NT2/D1 (cell line): Measurements from ENCODE around the gene EPHA8.

ENCODE experiments used
- DNase-seq: peaks from one replicate; pipeline ENCODE4 v3.0.0-alpha.2; 2011; ENCODE audit warnings: low read depth, low spot score
- H3K27me3 ChIP-seq: 2 replicates; pipeline ENCODE4 v1.6.0; 2011; ENCODE audit warnings: mild to moderate bottlenecking; ENCODE audit not compliant: insufficient read length, insufficient read depth
- H3K36me3 ChIP-seq: 2 replicates; pipeline ENCODE4 v1.6.1; 2011; ENCODE audit warnings: mild to moderate bottlenecking, low read length, mixed read lengths; ENCODE audit not compliant: insufficient read depth, insufficient read length
- H3K4me1 ChIP-seq: 2 replicates; pipeline ENCODE4 v1.5.1; 2011; ENCODE audit not compliant: insufficient read depth, insufficient read length
- H3K4me3 ChIP-seq: 2 replicates; pipeline ENCODE4 v1.5.1; 2011; ENCODE audit warnings: low read depth; ENCODE audit not compliant: insufficient read length
- H3K9ac ChIP-seq: 2 replicates; pipeline ENCODE4 v1.6.0; 2011; ENCODE audit warnings: low read depth; ENCODE audit not compliant: insufficient read length
- H3K9me3 ChIP-seq: 2 replicates; pipeline ENCODE4 v1.5.1; 2011; ENCODE audit warnings: mild to moderate bottlenecking, low read length; ENCODE audit not compliant: insufficient read depth
- SUZ12 ChIP-seq: IDR thresholded peaks from 2 replicates; pipeline ENCODE4 v1.6.1; 2011; ENCODE audit not compliant: insufficient read length, insufficient read depth; ENCODE audit errors: extremely low read depth
- YY1 ChIP-seq: IDR thresholded peaks from 2 replicates; pipeline ENCODE4 v1.6.1; 2011; ENCODE audit not compliant: insufficient read length, insufficient read depth
- ZNF274 ChIP-seq: IDR thresholded peaks from 2 replicates; pipeline ENCODE4 v1.6.1; 2011; ENCODE audit warnings: mild to moderate bottlenecking, low read depth, low read length

The EPHA8 gene

GRCh38 chr1:22524481-22524880, 38.8 kb upstream of the EPHA8 start:
- Histone ChIP-seq H3K9ac (no peak overlapping the region), H3K27me3 (no peaks in the 10 kb centered on the region), H3K4me3 (no peak overlapping the region), H3K9me3 (no peaks in the 10 kb centered on the region), H3K4me1 (no peaks in the 10 kb centered on the region), H3K36me3 (peaks cover 86% of the 10 kb centered on the region)
- no peak for DNase-seq
- no peak for TF ChIP-seq SUZ12

DNA sequence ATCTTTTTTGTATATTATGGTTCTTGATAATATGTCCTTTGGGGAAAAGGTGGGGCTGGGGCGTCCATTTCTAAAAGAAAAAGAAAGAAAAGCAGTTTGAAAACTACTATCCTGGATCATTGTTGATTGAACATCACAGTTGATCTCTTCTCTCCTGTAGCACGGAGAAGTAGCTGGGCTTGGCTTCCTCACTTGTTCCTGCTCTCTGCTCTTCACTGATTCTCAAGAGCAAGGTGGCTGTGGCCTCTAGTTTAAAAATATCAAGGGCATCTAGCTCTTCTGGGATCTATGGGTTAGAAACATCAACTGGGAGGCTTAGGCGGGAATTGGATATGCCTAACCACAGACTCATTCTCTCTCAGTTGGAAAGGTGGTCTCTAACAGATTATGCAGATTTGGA, 38.1 kb upstream of the EPHA8 start:
- TF ChIP-seq ZNF274 (no peak), YY1 (no peak), SUZ12 (no peak)
- Histone ChIP-seq H3K9me3 (no peaks in the 10 kb centered on the region), H3K4me3 (no peak overlapping the region), H3K4me1 (no peaks in the 10 kb centered on the region), H3K9ac (no peak overlapping the region), H3K27me3 (no peaks in the 10 kb centered on the region), H3K36me3 (peaks cover 83% of the 10 kb centered on the region)
- no peak for DNase-seq

- Histone ChIP-seq H3K36me3 (peaks cover 80% of the 10 kb centered on the region), H3K9me3 (no peaks in the 10 kb centered on the region), H3K9ac (no peak overlapping the region), H3K4me1 (no peaks in the 10 kb centered on the region), H3K27me3 (no peaks in the 10 kb centered on the region), H3K4me3 (no peak overlapping the region)
- no peak for TF ChIP-seq YY1
- no peak for TF ChIP-seq SUZ12
- no peak for TF ChIP-seq ZNF274
- no peak for DNase-seq
These were observed 37.6 kb upstream of the EPHA8 start for GRCh38 chr1:22525646-22526045.

GRCh38 chr1:22526098-22526497, 37.2 kb upstream of the EPHA8 start:
- Histone ChIP-seq H3K4me3 (no peak overlapping the region), H3K4me1 (no peaks in the 10 kb centered on the region), H3K27me3 (no peaks in the 10 kb centered on the region), H3K9me3 (no peaks in the 10 kb centered on the region), H3K36me3 (peaks cover 76% of the 10 kb centered on the region), H3K9ac (no peak overlapping the region)
- no peak for DNase-seq
- TF ChIP-seq YY1 (no peak), ZNF274 (no peak), SUZ12 (no peak)

GRCh38 chr1:22526677-22527076, 36.6 kb upstream of the EPHA8 start:
- no peaks in the 10 kb centered on the region for H3K27me3 ChIP-seq
- H3K4me3 ChIP-seq: no peak overlapping the region
- H3K9ac ChIP-seq: no peak overlapping the region
- DNase-seq: no peak
- H3K4me1 ChIP-seq: no peaks in the 10 kb centered on the region
- H3K9me3 ChIP-seq: no peaks in the 10 kb centered on the region
- peaks cover 74% of the 10 kb centered on the region for H3K36me3 ChIP-seq
- TF ChIP-seq YY1 (no peak), ZNF274 (no peak), SUZ12 (no peak)

DNA sequence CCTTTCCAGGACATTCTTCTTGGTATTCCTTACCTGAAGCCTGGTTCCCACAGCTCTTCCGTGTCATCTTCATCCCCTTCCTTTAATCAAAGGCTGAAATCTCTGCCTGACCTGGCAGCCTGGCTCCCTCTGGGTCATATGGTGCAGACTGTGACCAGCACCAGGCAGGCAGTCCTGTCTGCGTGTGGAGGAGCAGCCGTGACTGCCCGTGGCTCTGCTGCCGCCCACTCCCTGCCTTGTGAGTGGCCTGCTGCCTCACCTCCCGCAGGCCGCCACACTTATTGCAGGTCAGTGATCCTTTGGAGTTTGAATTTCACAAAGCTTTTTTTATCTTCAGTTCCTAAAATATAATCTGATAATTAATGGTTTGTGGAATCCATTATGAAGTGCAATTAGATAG, 36.2 kb upstream of the EPHA8 start:
- peaks cover 70% of the 10 kb centered on the region for H3K36me3 ChIP-seq
- no peak for DNase-seq
- TF ChIP-seq ZNF274 (no peak), YY1 (no peak), SUZ12 (no peak)

DNA sequence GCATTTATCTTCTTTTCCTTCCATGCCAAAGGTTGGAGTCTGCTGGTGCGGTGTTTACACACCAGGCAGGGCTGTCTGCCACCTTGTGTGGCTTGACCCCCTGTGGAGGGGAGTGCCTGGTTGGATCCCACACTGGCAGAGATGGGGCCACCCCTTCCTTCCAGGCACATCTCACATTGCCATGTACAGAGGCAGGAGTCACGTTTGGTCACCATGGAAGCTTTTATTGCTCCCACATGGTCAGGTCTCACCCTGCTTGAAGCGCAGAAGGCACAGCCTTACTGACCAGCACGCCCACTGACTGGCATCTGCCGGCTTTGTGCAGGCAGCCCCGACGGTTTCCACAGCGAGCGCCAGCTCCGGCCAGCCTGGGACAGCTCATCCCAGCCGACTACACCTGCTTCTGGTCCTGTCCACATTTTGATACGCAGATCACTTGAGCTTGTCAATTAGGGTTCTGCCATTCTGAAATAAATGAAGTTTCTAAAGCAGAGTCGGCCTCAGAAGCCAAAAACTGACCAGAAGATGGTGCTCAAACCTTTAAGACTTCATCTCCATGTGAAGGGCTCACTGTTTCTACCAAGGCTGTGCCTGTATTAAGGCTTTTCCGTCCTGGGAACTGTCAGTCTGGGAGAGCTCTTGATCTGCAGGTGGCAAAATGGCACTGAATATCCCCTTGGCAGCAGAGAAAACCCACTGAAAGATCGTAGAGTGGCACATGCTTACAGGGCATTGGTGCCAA, 35.6 kb upstream of the EPHA8 start:
- no peaks in the 10 kb centered on the region for H3K4me1 ChIP-seq
- no peaks in the 10 kb centered on the region for H3K9me3 ChIP-seq
- peaks cover 66% of the 10 kb centered on the region for H3K36me3 ChIP-seq
- H3K27me3 ChIP-seq: no peaks in the 10 kb centered on the region
- peak; percentile 3 for DNase-seq
- H3K4me3 ChIP-seq: no peak overlapping the region
- no peak overlapping the region for H3K9ac ChIP-seq
- TF ChIP-seq YY1 (no peak), SUZ12 (no peak)

More for the DNA sequence above, 36.2 kb upstream of the EPHA8 start:
- no peaks in the 10 kb centered on the region for H3K27me3 ChIP-seq
- no peaks in the 10 kb centered on the region for H3K4me1 ChIP-seq
- no peak overlapping the region for H3K4me3 ChIP-seq
- no peaks in the 10 kb centered on the region for H3K9me3 ChIP-seq
- no peak overlapping the region for H3K9ac ChIP-seq

DNA sequence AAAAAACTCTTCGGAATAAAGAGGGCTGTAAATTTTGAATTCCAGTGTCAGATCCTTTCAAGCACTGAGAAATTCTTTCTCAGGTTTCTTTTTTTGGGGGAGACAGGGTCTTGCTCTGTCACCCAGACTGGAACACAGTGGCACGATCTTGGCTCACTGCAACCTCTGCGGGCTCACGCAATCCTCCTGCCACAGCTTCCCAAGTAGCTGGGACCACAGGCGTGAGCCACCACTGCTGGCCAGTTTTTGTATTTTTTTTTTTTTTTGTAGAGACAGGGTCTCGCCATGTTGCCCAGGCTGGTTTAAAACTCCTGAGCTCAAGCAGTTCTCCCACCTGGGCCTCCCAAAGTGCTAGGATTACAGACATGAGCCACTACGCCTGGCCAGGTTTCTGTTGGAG, 34.8 kb upstream of the EPHA8 start:
- H3K4me3 ChIP-seq: no peak overlapping the region
- H3K9me3 ChIP-seq: no peaks in the 10 kb centered on the region
- no peaks in the 10 kb centered on the region for H3K4me1 ChIP-seq
- H3K36me3 ChIP-seq: peaks cover 63% of the 10 kb centered on the region
- no peaks in the 10 kb centered on the region for H3K27me3 ChIP-seq
- no peak for TF ChIP-seq YY1
- TF ChIP-seq ZNF274: no peak
- no peak for TF ChIP-seq SUZ12
- H3K9ac ChIP-seq: no peak overlapping the region
- no peak for DNase-seq
